ENCODE measurements around the gene TPK1. TPM values are rescaled to one million over a fixed set of nuclear protein-coding genes. Genes with fewer than 3 reads are reported as not detected.

TPK1 gene
- 2.7 TPM in 2 replicates for total RNA-seq

GRCh38 chr7:144835652-144836544 lies at the start of gene TPK1:
Gene TPK1, minus strand, starts transcription at chr7:144836053. Its CDS starts 451 bp downstream, at chr7:144835602.

DNA sequence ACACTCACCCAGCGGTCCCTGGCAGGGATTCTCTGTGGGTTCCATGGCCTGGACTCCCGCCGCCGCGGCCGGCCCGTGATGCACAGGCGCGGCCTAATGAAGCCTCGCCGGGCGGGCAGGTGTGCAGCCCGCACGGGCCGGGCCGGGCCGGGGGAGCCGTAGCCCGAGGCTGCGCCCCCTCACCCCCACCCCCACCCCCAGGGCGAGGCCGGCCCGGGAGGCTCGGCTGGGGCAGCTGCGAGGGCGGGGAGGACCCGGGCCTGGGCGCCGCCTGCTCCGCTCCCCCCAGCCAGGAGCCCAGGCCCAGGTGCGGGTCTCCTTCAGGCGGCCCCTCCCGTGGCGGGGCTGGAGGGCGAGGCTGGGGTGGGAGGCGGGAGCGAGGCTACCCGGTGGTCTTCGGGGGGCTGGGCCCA lies 432.2 kb downstream of the TPK1 start, which contains the start of gene NOBOX:
TSS of gene NOBOX (minus strand) at position 45 of the 413 bp plus-strand sequence.

Measured in bronchus fibroblast of lung (primary cell).